HG03060 (cell line): ENCODE data around the gene PHLPP1.

Experiments used
- ATAC-seq: cut with Tn5 transposase; IDR thresholded peaks from one replicate; pipeline ENCODE4 v1.9.1; 2021; ENCODE audit warnings: low read depth, moderate number of reproducible peaks; ENCODE audit not compliant: unreplicated experiment

Gene PHLPP1

GRCh38 chr18:62919109-62919838 is 203.9 kb downstream of the PHLPP1 start:
- ATAC-seq: no peak

GRCh38 chr18:62925031-62925688 is 209.8 kb downstream of the PHLPP1 start:
- ATAC-seq: no peak

GRCh38 chr18:62928326-62928725 is 213.0 kb downstream of the PHLPP1 start:
- ATAC-seq: no peak

GRCh38 chr18:62933261-62933887 is 218.0 kb downstream of the PHLPP1 start:
- no peak for ATAC-seq

- ATAC-seq: no peak
These were observed 220.7 kb downstream of the PHLPP1 start for GRCh38 chr18:62935994-62936393.

GRCh38 chr18:62937065-62937464 is 221.7 kb downstream of the PHLPP1 start:
- no peak for ATAC-seq

- ATAC-seq: no peak
These were observed 222.7 kb downstream of the PHLPP1 start for GRCh38 chr18:62938006-62938405.

GRCh38 chr18:62938487-62938886 is 223.1 kb downstream of the PHLPP1 start:
- ATAC-seq: no peak

- no peak for ATAC-seq
These were observed 224.1 kb downstream of the PHLPP1 start for GRCh38 chr18:62939433-62939832.

GRCh38 chr18:62939926-62940325 is 224.6 kb downstream of the PHLPP1 start:
- no peak for ATAC-seq

GRCh38 chr18:62942578-62942977 is 227.2 kb downstream of the PHLPP1 start:
- ATAC-seq: no peak

- no peak for ATAC-seq
These were observed 229.1 kb downstream of the PHLPP1 start for GRCh38 chr18:62944454-62944853.

- no peak for ATAC-seq
These were observed 233.4 kb downstream of the PHLPP1 start for GRCh38 chr18:62948788-62949187.

- no peak for ATAC-seq
These were observed 234.9 kb downstream of the PHLPP1 start for GRCh38 chr18:62950246-62950645.

- no peak for ATAC-seq
These were observed 237.5 kb downstream of the PHLPP1 start for GRCh38 chr18:62952807-62953206.

- ATAC-seq: no peak
These were observed 238.3 kb downstream of the PHLPP1 start for GRCh38 chr18:62953663-62954062.

GRCh38 chr18:62954366-62954765 is 239.0 kb downstream of the PHLPP1 start:
- no peak for ATAC-seq

GRCh38 chr18:62957885-62958472 is 242.6 kb downstream of the PHLPP1 start:
- no peak for ATAC-seq

- ATAC-seq: no peak
These were observed 244.1 kb downstream of the PHLPP1 start for GRCh38 chr18:62959481-62959880.

GRCh38 chr18:62963507-62963906 is 248.2 kb downstream of the PHLPP1 start:
- ATAC-seq: no peak

GRCh38 chr18:62964432-62964831 is 249.1 kb downstream of the PHLPP1 start:
- no peak for ATAC-seq
